HG03108 (cell line): ENCODE results near the gene LSAMP.

Experiments
- ATAC-seq: cut with Tn5 transposase; IDR thresholded peaks from one replicate; pipeline ENCODE4 v1.9.1; 2021; ENCODE audit warnings: moderate library complexity; ENCODE audit not compliant: unreplicated experiment

LSAMP gene

DNA sequence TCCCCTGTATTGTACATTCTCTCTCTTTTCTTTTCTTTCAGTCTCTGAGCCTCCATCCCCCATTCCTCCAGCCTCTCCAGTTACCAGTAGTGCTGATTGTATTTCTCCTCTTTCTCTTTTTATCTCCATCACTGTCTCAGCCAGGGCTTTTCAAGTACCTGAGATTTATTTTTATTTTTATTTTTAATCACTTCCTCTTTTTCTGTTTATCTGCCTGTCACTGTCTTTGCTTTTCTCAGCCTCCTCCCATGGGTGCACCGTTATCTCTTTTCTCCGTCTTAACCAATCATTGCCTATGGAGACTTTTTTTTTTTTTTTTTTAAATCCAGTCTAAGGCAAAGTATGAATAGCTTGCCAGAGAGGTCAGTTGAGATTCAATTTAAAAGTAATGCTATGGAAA is 462.7 kb downstream of the LSAMP start:
- no peak for ATAC-seq

DNA sequence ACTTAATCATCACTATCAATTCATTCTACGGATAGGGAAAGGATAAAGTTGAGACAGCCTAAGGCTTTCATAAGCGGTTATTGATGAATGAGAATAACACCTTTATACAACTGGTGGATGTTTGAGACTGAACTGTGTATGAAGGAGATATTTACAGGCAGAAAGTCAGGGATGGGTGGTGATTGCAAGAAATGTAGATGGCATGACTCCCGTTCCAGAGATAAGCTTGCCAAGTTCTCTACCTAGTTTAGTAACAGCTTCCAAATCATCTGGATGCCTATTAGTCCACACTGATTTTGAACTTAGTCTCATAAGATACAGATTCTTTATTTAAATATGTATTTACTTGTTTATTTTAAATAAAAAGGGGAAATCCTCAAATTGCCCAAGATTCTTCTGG is 463.2 kb downstream of the LSAMP start:
- no peak for ATAC-seq

- no peak for ATAC-seq
Observed at GRCh38 chr3:115980709-115981108, 464.6 kb downstream of the LSAMP start.

GRCh38 chr3:115977866-115978265 is 467.4 kb downstream of the LSAMP start:
- ATAC-seq: no peak

- no peak for ATAC-seq
Observed at GRCh38 chr3:115975796-115976195, 469.5 kb downstream of the LSAMP start.

DNA sequence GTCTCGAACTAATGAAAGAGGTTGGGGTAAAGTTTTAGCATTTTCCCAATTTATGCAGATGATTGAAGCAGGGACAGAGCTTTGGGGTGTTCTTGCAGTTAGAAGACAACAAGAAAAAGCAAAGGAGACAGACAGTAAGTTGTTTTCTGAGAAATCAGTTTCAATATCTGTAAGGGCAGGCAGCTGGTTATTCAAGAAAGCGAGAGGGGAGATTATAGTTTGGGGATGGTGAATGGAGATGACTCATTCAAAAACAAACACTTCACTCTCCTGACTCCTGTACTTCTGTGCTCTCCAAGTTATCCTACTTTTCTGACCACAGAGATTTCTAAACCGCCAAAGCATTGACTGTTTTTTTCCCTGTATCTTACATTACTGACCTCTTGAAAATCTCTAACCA is 469.9 kb downstream of the LSAMP start:
- ATAC-seq: no peak

GRCh38 chr3:115974940-115975339 is 470.3 kb downstream of the LSAMP start:
- ATAC-seq: no peak

DNA sequence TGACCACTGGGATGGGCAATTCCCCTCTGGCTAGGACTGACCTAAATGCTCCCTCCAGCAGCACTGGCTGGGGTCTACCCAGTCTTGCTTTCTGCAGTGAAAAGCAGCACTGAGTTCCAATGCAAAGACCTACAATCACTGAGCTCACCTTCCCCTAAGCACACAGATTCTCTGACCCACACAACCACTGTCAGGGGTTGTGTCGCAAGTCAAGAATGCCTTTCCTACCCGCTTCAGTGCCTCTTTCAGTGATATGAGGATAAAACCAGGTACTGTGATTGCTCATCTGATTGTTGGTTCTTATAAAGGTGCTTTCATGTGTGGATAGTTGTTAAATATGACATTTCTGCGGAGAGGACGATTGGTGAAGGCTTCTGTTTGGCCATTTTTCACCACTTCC is 476.4 kb downstream of the LSAMP start:
- ATAC-seq: no peak

DNA sequence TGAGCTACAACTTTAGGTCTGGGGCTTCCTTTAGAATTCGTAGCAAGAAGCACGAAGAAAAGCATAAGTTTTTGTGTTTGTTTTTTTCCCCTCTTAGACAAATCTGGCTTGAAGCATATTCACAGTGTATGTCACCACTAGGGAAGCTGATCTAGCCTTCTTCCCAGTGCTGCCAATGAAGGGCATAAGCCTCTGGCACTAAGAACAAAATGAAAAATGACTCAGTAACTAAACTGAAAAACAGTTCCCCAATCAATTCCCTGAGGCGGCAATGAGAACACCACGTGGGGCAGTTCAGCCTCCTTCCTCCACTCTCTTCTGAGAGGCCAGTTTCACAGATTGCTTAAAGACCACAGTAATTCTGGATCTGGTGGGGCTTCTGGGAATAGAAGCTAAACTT is 483.9 kb downstream of the LSAMP start:
- ATAC-seq: no peak

- no peak for ATAC-seq
Observed at GRCh38 chr3:115960799-115961198, 484.5 kb downstream of the LSAMP start.

- ATAC-seq: no peak
Observed at GRCh38 chr3:115958526-115958925, 486.8 kb downstream of the LSAMP start.

- ATAC-seq: no peak
Observed at GRCh38 chr3:115947325-115947724, 498.0 kb downstream of the LSAMP start.

DNA sequence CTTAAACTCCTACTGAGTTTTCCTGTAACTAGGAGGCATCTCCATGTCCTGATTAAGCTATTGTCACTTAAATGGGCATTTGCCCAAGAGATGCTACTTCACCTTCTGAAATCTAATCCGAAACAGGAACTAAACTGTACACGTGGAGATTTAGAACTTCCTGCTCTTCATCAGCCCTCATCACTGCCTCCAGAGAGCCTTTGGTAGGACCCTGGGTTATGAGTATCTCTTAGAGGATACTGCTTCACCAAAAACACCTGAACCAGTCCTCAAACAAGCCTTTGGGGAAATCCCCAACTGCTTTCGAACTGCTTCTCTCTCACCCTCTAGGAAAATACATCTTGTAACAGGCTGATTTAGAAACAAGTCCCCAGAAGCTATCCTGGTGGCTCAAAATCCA is 501.7 kb downstream of the LSAMP start:
- no peak for ATAC-seq

DNA sequence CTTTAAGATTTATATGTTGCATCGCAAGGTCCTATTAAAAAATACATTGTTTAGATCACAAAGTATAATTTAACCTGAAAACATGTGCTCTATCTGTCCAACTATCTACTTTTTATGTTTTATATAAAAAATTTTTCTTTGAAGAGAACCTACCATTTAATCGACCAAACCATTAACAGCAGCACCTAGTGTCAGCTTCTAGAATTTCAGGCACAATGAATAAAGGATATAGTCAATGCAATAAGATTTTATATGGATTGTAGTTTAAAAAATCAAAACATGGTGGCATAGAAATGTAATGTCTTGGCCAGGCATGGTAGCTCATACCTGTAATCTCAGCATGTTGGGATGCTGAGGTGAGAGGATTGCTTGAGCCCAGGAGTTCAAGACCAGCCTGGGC is 508.2 kb downstream of the LSAMP start:
- ATAC-seq: no peak

DNA sequence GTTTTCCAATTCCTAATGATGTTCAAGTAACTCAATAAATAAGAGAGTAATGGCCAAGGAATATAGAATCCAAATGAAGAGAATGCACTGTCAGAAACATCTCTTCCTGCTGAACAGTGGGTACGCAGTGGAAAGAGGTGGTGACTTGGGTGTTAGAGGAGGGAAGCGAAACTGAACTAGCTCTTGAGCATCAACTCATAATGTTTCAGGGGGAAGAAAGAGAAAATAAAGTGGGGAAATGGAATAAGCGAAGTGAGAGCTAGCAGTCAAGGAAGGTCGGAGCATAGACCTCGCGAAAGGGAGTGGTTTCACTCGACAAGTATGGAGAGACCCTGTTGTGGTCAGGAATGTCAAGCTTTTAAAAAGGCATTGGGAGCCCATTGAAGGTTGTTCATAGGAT is 512.5 kb downstream of the LSAMP start:
- no peak for ATAC-seq

DNA sequence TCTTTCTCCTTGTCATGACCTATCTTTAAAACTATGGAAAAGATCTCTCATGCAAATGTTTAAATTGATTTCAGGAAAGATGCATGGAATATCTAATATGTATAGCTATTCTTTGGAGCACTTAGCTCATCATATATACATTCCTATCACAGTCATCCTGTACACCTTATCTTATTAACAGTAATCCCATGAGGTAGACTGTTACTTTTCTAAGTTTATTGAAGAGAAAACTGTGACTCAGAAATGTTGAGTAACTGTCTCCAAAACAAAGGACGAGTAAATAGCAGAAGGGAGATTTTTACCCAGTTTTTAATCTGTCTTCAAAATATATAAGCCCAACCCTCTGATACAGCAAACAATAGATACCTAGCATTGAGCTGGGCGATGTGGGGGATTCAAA is 513.7 kb downstream of the LSAMP start:
- no peak for ATAC-seq

- ATAC-seq: no peak
Observed at GRCh38 chr3:115930922-115931321, 514.4 kb downstream of the LSAMP start.

GRCh38 chr3:115930168-115930567 is 515.1 kb downstream of the LSAMP start:
- ATAC-seq: no peak

- no peak for ATAC-seq
Observed at GRCh38 chr3:115928376-115928775, 516.9 kb downstream of the LSAMP start.

DNA sequence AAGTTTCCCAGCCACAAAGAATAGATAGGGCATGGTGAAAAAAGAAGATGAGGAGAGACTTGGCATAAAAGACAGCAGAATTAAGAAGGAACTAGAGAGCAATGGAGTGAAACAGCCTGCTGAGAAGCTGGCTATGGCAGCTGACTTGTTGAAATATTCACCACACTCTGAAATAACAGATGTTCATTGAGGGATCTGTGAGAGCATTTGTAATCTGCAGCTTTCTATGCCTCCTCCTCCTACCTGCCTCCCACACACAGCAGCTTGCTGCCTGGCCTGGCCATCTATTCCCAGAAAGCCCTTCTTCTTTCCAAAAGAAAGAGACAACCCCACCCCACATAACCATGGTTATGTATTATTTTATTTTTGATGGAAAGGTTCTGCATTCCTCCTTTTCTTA is 518.1 kb downstream of the LSAMP start:
- ATAC-seq: no peak

DNA sequence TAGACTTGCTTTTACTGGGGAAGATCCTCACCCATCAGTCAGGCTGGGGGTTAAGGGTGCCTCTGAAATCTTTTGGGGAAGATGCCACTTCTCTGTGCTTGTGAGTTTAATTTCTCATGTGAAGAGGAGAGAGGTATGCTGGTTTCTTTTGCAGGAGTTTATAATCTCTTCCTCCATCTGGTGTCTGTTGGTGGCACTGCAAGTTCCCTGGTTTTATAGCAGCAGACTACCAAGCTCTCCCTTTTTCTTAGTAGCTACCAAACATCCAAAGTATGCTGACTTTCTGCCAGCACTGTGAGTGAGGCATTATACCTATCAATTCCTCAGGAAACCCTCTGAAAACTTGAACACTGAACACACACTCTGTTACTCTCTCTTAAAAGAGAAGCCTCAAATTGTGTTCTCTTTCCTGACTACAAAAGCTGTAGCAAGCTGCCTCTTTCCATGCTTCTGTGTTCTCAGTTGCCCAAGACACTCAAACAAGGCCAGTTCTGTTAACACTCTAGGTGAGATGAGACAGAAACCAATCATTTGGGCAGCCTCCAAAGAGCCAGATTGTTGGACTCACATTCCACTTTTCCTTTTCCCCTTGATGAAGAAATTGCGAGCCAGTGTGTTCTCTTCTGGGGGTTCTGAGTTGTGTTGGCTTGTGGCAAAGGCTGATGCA is 522.5 kb downstream of the LSAMP start:
- ATAC-seq: no peak

GRCh38 chr3:115921711-115922110 is 523.6 kb downstream of the LSAMP start:
- ATAC-seq: no peak

DNA sequence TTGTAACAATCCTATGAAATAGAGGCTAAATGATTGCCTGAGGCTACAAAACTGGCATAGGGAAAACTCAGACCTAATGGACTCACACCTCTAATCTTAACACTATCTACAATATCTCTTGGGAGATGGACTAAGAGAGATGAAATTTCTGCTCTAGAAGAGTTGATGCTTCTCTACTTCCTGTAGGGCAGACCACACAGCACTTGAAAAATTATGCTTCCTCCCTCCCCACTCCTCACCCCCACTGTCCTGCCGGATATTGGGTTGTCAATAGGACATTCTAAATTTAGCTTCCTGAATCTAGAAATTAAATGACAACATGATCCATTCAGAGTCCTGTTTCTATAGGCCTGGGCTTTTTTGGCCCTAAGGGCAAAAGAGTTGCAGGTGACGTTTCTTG is 526.4 kb downstream of the LSAMP start:
- no peak for ATAC-seq
